HCT116 (cell line): Measurements from ENCODE around the gene MCF2L2.

Experiments
- CTCF ChIP-seq, 3 experiments: fragments of 200-600 bp in 1 of 3; sonication (generic) in 1 of 3; IDR thresholded peaks in 2 of 3; conservative IDR thresholded peaks in 1 of 3; 2 replicates each; pipeline ENCODE4 v1.5.1; 2012 to 2017; ENCODE audit warnings: low read depth in 2 of 3, low read length in 2 of 3, antibody characterized with exemption in 1 of 3, borderline replicate concordance in 1 of 3, control low read depth in 1 of 3, mild to moderate bottlenecking in 1 of 3, mixed read lengths in 1 of 3, mixed run types in 1 of 3, moderate library complexity in 1 of 3; ENCODE audit not compliant: insufficient read depth in 1 of 3
- ELF1 ChIP-seq: IDR thresholded peaks from 2 replicates; pipeline ENCODE4 v1.6.1; 2012; ENCODE audit warnings: low read depth, borderline replicate concordance
- POLR2A ChIP-seq: IDR thresholded peaks from 2 replicates; pipeline ENCODE4 v1.7.0; 2011; ENCODE audit warnings: borderline replicate concordance; ENCODE audit not compliant: insufficient read depth, insufficient read length; ENCODE audit errors: extremely low read depth
- RAD21 ChIP-seq: IDR thresholded peaks from 2 replicates; pipeline ENCODE4 v1.6.1; 2012; ENCODE audit warnings: low read depth, mild to moderate bottlenecking
- SIN3A ChIP-seq: IDR thresholded peaks from 2 replicates; pipeline ENCODE4 v1.6.1; 2012; ENCODE audit warnings: low read depth
- TF ChIP-seq, protein P1 (sequence below): IDR thresholded peaks from 2 replicates; pipeline ENCODE4 v1.6.1; 2011; ENCODE audit warnings: mild to moderate bottlenecking, low read length, moderate library complexity; ENCODE audit not compliant: insufficient replicate concordance; ENCODE audit errors: extremely low read depth

GRCh38 chr3:183313764-183314163 is 114.7 kb downstream of the MCF2L2 start:
- TF ChIP-seq RAD21 = no peak
- no peak for TF ChIP-seq CTCF (IDR thresholded peaks at IDR 0.05 in 2 of 3, conservative IDR thresholded peaks at IDR 0.05 in 1 of 3; ENCODE audit: borderline replicate concordance in 1 of 3, insufficient read depth in 1 of 3, low read depth in 2 of 3, low read length in 2 of 3)
- TF ChIP-seq SIN3A = no peak
- no peak for TF ChIP-seq ELF1
- TF ChIP-seq POLR2A = no peak
- TF ChIP-seq, protein P1, sequence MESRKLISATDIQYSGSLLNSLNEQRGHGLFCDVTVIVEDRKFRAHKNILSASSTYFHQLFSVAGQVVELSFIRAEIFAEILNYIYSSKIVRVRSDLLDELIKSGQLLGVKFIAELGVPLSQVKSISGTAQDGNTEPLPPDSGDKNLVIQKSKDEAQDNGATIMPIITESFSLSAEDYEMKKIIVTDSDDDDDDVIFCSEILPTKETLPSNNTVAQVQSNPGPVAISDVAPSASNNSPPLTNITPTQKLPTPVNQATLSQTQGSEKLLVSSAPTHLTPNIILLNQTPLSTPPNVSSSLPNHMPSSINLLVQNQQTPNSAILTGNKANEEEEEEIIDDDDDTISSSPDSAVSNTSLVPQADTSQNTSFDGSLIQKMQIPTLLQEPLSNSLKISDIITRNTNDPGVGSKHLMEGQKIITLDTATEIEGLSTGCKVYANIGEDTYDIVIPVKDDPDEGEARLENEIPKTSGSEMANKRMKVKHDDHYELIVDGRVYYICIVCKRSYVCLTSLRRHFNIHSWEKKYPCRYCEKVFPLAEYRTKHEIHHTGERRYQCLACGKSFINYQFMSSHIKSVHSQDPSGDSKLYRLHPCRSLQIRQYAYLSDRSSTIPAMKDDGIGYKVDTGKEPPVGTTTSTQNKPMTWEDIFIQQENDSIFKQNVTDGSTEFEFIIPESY = no peak
